Kidney glomerular epithelial cell (primary cell): ENCODE results near the gene AMIGO3.

Source experiments
- DNase-seq: peaks from one replicate; lab custom pipeline; 2025; lab: John Stamatoyannopoulos, UW

The AMIGO3 gene

DNA sequence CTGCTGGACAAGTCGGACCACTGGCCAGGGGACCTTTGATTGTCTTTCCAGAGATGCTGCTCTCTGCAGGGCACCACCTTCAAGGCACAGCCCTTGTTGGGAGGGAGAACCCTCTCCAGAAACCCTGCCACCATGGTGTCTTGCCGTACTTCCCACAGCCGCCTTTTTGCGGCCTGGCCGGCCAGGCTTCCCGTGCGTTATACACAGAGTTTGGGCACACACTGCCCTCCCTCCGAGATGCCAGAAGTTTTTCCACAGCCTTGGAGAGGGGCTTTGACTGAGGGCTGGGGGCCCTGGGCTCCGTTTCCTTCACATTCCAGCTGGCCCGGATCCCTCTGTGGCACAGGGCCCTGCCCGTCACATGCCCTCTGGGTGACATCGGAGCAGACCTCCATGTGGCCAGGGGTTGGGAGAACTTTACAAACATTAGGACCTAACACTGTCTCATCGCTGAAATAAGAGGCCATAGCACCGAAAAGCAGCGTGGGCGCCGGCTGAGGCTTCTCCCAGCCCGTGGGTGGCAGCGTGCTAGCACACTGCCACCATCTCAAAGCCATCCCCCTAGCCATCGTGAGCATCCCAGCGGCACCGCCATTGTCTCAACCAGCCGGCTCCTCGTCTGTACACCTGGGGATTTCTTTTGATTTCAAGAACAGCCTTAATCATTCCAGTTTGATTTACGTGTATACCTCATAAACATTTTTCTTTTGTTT, 51.6 kb downstream of the AMIGO3 start:
- DNase-seq = no peak
